HCT116 (cell line): Measurements from ENCODE around the gene ZBTB7B. TPM values are rescaled to one million over a fixed set of nuclear protein-coding genes. Genes with fewer than 3 reads are reported as not detected.

Experiments
- ATAC-seq: fragments of 200-7000 bp; cut with Tn5 transposase; 2 replicates; pipeline ENCODE4 v1.9.1; 2020; ENCODE audit warnings: mild to moderate bottlenecking, moderate library complexity
- BruUV-seq: library from RNA; stranded (reverse); fragments of 400-500 nt; replicated peaks from 2 replicates; lab custom pipeline; 2021; lab: Mats Ljungman, UMichigan
- CTCF ChIA-PET: fragments of 300-600 bp; sonication (Branson Sonifier 250); formaldehyde crosslinking; loops from one replicate; lab custom pipeline; 2021; ENCODE audit warnings: antibody characterized with exemption; lab: Charles Lee
- POLR2A ChIA-PET: fragments of 300-600, 350-600 bp; sonication (Branson Sonifier 250); formaldehyde crosslinking; loops from one replicate; lab custom pipeline; 2021; ENCODE audit warnings: antibody characterized with exemption; lab: Charles Lee
- RAD21 ChIA-PET, 2 experiments: fragments of 300-600 bp; sonication (Branson Sonifier 250); formaldehyde crosslinking; loops; one replicate each; lab custom pipeline; 2023; ENCODE audit warnings: low total read pairs in 2 of 2; ENCODE audit not compliant: uncharacterized antibody in 2 of 2, unreplicated experiment in 2 of 2, low non-redundant PET in 1 of 2; lab: Charles Lee
- DNase-seq: peaks from one replicate; pipeline ENCODE4 v3.0.0-alpha.2; 2010; ENCODE audit warnings: low read depth, low spot score
- H2AFZ ChIP-seq: fragments of 200-600 bp; shearing (Covaris generic), sonication (generic); 2 replicates; pipeline ENCODE4 v1.6.1; 2017; ENCODE audit warnings: low read depth, mixed run types, mixed read lengths, antibody characterized with exemption, low read length; ENCODE audit not compliant: poor library complexity, severe bottlenecking
- H3K27ac ChIP-seq: 2 replicates; pipeline ENCODE4 v1.5.1; 2012; ENCODE audit warnings: low read depth, low read length
- H3K27me3 ChIP-seq: fragments of 200-600 bp; sonication (generic); 2 replicates; pipeline ENCODE4 v1.6.1; 2016; ENCODE audit warnings: mixed run types, low read length, mixed read lengths; ENCODE audit not compliant: insufficient read depth
- H3K36me3 ChIP-seq, 2 experiments: fragments of 200-500 bp in 1 of 2; fragments of 200-600 bp in 1 of 2; sonication (Bioruptor generic) in 1 of 2; sonication (generic) in 1 of 2; 2 replicates each; pipeline versions ENCODE4 v1.5.1 to v1.6.1; 2014 to 2016; ENCODE audit warnings: low read length in 2 of 2, inconsistent platforms in 1 of 2, mixed read lengths in 1 of 2, mixed run types in 1 of 2; ENCODE audit not compliant: insufficient read depth in 2 of 2, control insufficient read depth in 1 of 2
- H3K4me1 ChIP-seq, 2 experiments: fragments of 200-600 bp in 1 of 2; sonication (generic) in 1 of 2; 2 replicates each; pipeline versions ENCODE4 v1.5.1 to v1.6.1; 2012 to 2017; ENCODE audit warnings: low read length in 2 of 2, inconsistent platforms in 1 of 2, mild to moderate bottlenecking in 1 of 2, mixed read lengths in 1 of 2, mixed run types in 1 of 2, moderate library complexity in 1 of 2; ENCODE audit not compliant: insufficient read depth in 2 of 2, control insufficient read depth in 1 of 2
- H3K4me2 ChIP-seq: fragments of 200-600 bp; sonication (generic); 2 replicates; pipeline ENCODE4 v1.6.1; 2017; ENCODE audit warnings: mixed run types, low read length, mixed read lengths
- H3K4me3 ChIP-seq, 2 experiments: fragments of 200-600 bp in 1 of 2; sonication (generic) in 1 of 2; replicated peaks in 1 of 2; 2 replicates each; pipeline ENCODE4 v1.5.1; 2011 to 2016; ENCODE audit warnings: low read length in 2 of 2, control low read depth in 1 of 2, low read depth in 1 of 2, mild to moderate bottlenecking in 1 of 2, mixed read lengths in 1 of 2, mixed run types in 1 of 2
- H3K79me2 ChIP-seq: fragments of 200-600 bp; sonication (generic); 2 replicates; pipeline ENCODE4 v1.6.1; 2017; ENCODE audit warnings: mild to moderate bottlenecking, mixed run types, low read length, moderate library complexity, mixed read lengths; ENCODE audit not compliant: insufficient read depth
- H3K9ac ChIP-seq: fragments of 200-600 bp; sonication (generic); 2 replicates; pipeline ENCODE4 v1.6.1; 2016; ENCODE audit warnings: low read length, mixed read lengths
- H3K9me2 ChIP-seq: fragments of 200-600 bp; sonication (generic), shearing (Covaris generic); 2 replicates; pipeline ENCODE4 v1.6.1; 2017; ENCODE audit warnings: mixed run types, mild to moderate bottlenecking, moderate library complexity; ENCODE audit not compliant: insufficient read depth
- H3K9me3 ChIP-seq, 2 experiments: fragments of 200-500 bp in 1 of 2; fragments of 200-600 bp in 1 of 2; sonication (Bioruptor generic) in 1 of 2; sonication (generic) in 1 of 2; 2 replicates each; pipeline ENCODE4 v1.6.1; 2014 to 2017; ENCODE audit warnings: low read length in 2 of 2, mixed read lengths in 2 of 2, inconsistent platforms in 1 of 2, low read depth in 1 of 2, mild to moderate bottlenecking in 1 of 2, mixed run types in 1 of 2, moderate library complexity in 1 of 2; ENCODE audit not compliant: control insufficient read depth in 1 of 2, insufficient read depth in 1 of 2
- H4K20me1 ChIP-seq: fragments of 200-600 bp; sonication (generic), shearing (Covaris generic); 2 replicates; pipeline ENCODE4 v1.6.1; 2017; ENCODE audit warnings: mixed run types, mild to moderate bottlenecking, moderate library complexity; ENCODE audit not compliant: insufficient read depth
- JUND ChIP-seq: IDR thresholded peaks from 2 replicates; pipeline ENCODE4 v1.6.1; 2012
- MAX ChIP-seq: IDR thresholded peaks from 2 replicates; pipeline ENCODE4 v1.6.1; 2012
- POLR2A ChIP-seq: IDR thresholded peaks from 2 replicates; pipeline ENCODE4 v1.7.0; 2011; ENCODE audit warnings: borderline replicate concordance; ENCODE audit not compliant: insufficient read depth, insufficient read length; ENCODE audit errors: extremely low read depth
- POLR2AphosphoS5 ChIP-seq: IDR thresholded peaks from 2 replicates; pipeline ENCODE4 v1.6.1; 2011; ENCODE audit warnings: mild to moderate bottlenecking, low read depth, low read length, moderate library complexity
- SP1 ChIP-seq: IDR thresholded peaks from 2 replicates; pipeline ENCODE4 v1.6.1; 2012; ENCODE audit warnings: low read depth
- TCF7L2 ChIP-seq: IDR thresholded peaks from 2 replicates; pipeline ENCODE4 v1.7.0; 2011; ENCODE audit warnings: borderline replicate concordance, inconsistent platforms; ENCODE audit not compliant: insufficient read depth, insufficient read length; ENCODE audit errors: extremely low read depth
- YY1 ChIP-seq: IDR thresholded peaks from 2 replicates; pipeline ENCODE4 v1.6.1; 2011; ENCODE audit warnings: low read length, low read depth, moderate library complexity, mild to moderate bottlenecking; ENCODE audit not compliant: insufficient replicate concordance; ENCODE audit errors: extremely low read depth
- ZNF274 ChIP-seq: fragments of 200-500 bp; sonication (Bioruptor generic); IDR thresholded peaks from 2 replicates; pipeline ENCODE4 v1.6.1; 2014; ENCODE audit warnings: mild to moderate bottlenecking, low read depth, low read length, inconsistent platforms
- intact Hi-C: fragments of 100-400 bp; cut with micrococcal nuclease; formaldehyde crosslinking; loops from 2 replicates; pipeline ENCODE4 v1.10.0; 2022
- total RNA-seq: library from RNA; stranded (reverse); gene quantifications from one replicate; pipeline ENCODE4 v1.2.1, GENCODE V29; 2021; ENCODE audit not compliant: unreplicated experiment
- TF ChIP-seq, protein P1 (sequence below): IDR thresholded peaks from 2 replicates; pipeline ENCODE4 v1.6.1; 2012

ZBTB7B gene
- total RNA-seq, 1 experiment from 2014 or later: 57.0 TPM

DNA sequence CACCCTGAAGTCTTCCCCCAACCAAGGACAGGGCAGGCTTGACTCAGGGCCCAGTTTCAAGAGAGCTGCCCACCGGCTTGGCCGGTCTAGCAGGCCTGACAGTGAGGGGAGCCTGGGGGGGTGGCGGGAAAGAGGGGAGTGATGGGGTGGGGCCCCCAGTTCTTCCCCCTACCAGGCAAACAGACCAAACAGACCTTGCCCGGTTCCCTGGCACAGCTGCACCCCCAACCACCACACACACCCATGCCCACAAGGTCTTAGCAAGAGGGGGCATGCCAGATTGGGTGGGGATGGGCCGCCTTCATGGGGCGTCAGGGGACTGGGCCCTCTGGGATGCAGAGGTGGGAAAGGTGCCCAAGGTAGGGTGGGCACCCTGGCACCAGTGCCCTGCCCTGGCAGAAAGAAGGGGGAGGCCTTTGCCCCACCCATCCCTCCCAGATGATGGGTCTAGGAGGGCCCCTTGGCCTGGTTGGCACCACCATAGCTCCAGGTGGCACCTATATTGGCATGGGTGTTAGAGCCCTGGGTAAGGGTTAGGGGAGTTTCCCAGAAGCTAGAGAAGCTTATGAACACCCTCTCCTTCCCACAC lies 8.9 kb downstream of the ZBTB7B start:
- Histone ChIP-seq H3K9me2 (no peaks in the 10 kb centered on the region), H3K27me3 (no peaks in the 10 kb centered on the region), H2AFZ (no peak overlapping the region), H3K4me2 (peak overlapping the region; percentile 53), H3K4me3 (no peak overlapping the region), H3K4me1 (peaks cover 7 to 61% of the 10 kb centered on the region in 2 experiments), H4K20me1 (no peaks in the 10 kb centered on the region)
- ChIA-PET CTCF (no interaction called here), POLR2A (interaction anchor here (0.5 to 1.0 kb wide), 2 partner anchors 10 to 20 kb away, joined by 3 read pairs; no protein-coding TSS in a partner anchor)
- no peak; the same call in 1 of the 2 replicates for ATAC-seq
- intact Hi-C loops: no loop called here
- no TSS peak for BruUV-seq
- TF ChIP-seq YY1: no peak
- no peak for TF ChIP-seq TCF7L2
- TF ChIP-seq, all 23 proteins: peak for 0
- no peak for DNase-seq
- Histone ChIP-seq H3K9me3 (no peaks in the 10 kb centered on the region), H3K27ac (no peak overlapping the region), H3K36me3 (peaks cover 13 to 23% of the 10 kb centered on the region in 2 experiments; a peak in 3 of 4 replicates), H3K9ac (no peak overlapping the region), H3K79me2 (peaks cover 63% of the 10 kb centered on the region)
- RAD21 ChIA-PET: no interaction called here

GRCh38 chr1:155012026-155012546 lies 9.5 kb downstream of the ZBTB7B start:
- TF ChIP-seq TCF7L2 (no peak), JUND (no peak), ZNF274 (no peak), SP1 (no peak), MAX (no peak), POLR2AphosphoS5 (no peak), YY1 (no peak), POLR2A (no peak)
- TF ChIP-seq, protein P1, sequence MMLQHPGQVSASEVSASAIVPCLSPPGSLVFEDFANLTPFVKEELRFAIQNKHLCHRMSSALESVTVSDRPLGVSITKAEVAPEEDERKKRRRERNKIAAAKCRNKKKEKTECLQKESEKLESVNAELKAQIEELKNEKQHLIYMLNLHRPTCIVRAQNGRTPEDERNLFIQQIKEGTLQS: no peak
- Histone ChIP-seq H3K4me2 (peak overlapping the region; percentile 53), H3K9ac (peak overlapping the region; percentile 11; the same call in 1 of the 2 replicates), H3K4me3 (no peak overlapping the region), H3K27me3 (no peaks in the 10 kb centered on the region), H3K9me3 (no peaks in the 10 kb centered on the region), H3K79me2 (peaks cover 57% of the 10 kb centered on the region), H2AFZ (no peak overlapping the region), H3K36me3 (peaks cover 13 to 27% of the 10 kb centered on the region in 2 experiments; a peak in 3 of 4 replicates), H3K4me1 (peaks cover 13 to 61% of the 10 kb centered on the region in 2 experiments), H4K20me1 (no peaks in the 10 kb centered on the region), H3K9me2 (no peaks in the 10 kb centered on the region), H3K27ac (peak overlapping the region; percentile 30; the same call in 1 of the 2 replicates)
- RAD21 ChIA-PET: no interaction called here
- CTCF ChIA-PET: no interaction called here
- DNase-seq: peak; percentile 62
- intact Hi-C loops: no loop called here
- POLR2A ChIA-PET: interaction anchor here (0.5 to 1.0 kb wide), 2 partner anchors 11 to 19 kb away, joined by 3 read pairs; no protein-coding TSS in a partner anchor
- BruUV-seq: no TSS peak
- peak; percentile 68 for ATAC-seq
